T-helper 2 cell treated with Interferon-gamma antibody and Interleukin-4, amounts not matched to agents 5 μg/mL and 100 μg/mL, for 36 hours (primary cell): Measurements from ENCODE around the gene RWDD1.

Experiments
- DNase-seq: peaks from one replicate; pipeline ENCODE4 v3.0.0; 2021; ENCODE audit warnings: low spot score
- H3K27ac Mint-ChIP-seq: one replicate; pipeline ENCODE4 v1.8.0; 2021; ENCODE audit warnings: mild to moderate bottlenecking, mixed read lengths
- H3K27me3 Mint-ChIP-seq: one replicate; pipeline ENCODE4 v1.8.0; 2021; ENCODE audit warnings: low read depth, mixed read lengths
- H3K36me3 Mint-ChIP-seq: one replicate; pipeline ENCODE4 v1.8.0; 2021; ENCODE audit warnings: low read depth, mixed read lengths
- H3K4me1 Mint-ChIP-seq: one replicate; pipeline ENCODE4 v1.8.0; 2021; ENCODE audit warnings: low read depth, mixed read lengths
- H3K4me3 Mint-ChIP-seq: one replicate; pipeline ENCODE4 v1.8.0; 2022; ENCODE audit warnings: mild to moderate bottlenecking, moderate library complexity, mixed read lengths
- H3K9me3 Mint-ChIP-seq: one replicate; pipeline ENCODE4 v1.8.0; 2021; ENCODE audit warnings: mixed read lengths

The RWDD1 gene

DNA sequence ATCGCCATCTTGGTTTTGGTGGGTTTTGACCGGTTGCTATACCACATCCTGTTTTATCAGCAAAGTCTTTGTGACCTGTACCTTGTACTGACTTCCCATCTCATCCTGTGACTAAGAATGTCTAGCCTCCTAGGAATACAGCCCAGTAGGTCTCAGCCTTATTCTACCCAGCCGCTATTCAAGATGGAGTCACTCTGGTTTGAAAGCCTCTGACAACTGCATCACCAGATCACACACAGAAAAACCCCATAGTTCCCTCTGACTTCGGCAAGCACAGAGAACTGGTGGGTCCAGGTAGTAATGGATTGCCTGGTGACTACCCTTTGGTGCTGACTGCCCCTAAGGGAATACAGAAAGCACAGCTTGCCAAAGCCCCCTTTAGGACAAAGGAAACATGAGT lies 34.6 kb downstream of the RWDD1 start:
- no peak for DNase-seq
- Mint-ChIP-seq H3K27ac (no peak overlapping the region), H3K4me1 (no peaks in the 10 kb centered on the region), H3K9me3 (peaks cover 13% of the 10 kb centered on the region), H3K36me3 (peaks cover 3% of the 10 kb centered on the region), H3K4me3 (no peak overlapping the region), H3K27me3 (peaks cover 7% of the 10 kb centered on the region)

- H3K27ac Mint-ChIP-seq: no peak overlapping the region
- no peak for DNase-seq
Measured at GRCh38 chr6:116611056-116611455, 39.8 kb downstream of the RWDD1 start.

GRCh38 chr6:116615937-116616736 lies 44.8 kb downstream of the RWDD1 start, which contains the start of gene RSPH4A:
Gene RSPH4A (plus strand): TSS chr6:116616479. CDS start chr6:116616624, 145 bp downstream.
- H3K27me3 Mint-ChIP-seq: peaks cover 54% of the 10 kb centered on the region
- H3K27ac Mint-ChIP-seq: peak within 1 kb of the TSS; percentile 17
- H3K36me3 Mint-ChIP-seq: no peaks in the 10 kb centered on the region
- peak within 1 kb of the TSS; percentile 92 for H3K4me3 Mint-ChIP-seq
- peak; percentile 64 for DNase-seq
- no peaks in the 10 kb centered on the region for H3K9me3 Mint-ChIP-seq
- H3K4me1 Mint-ChIP-seq: peaks cover 16% of the 10 kb centered on the region

More at GRCh38 chr6:116611056-116611455, 39.8 kb downstream of the RWDD1 start:
- H3K9me3 Mint-ChIP-seq: no peaks in the 10 kb centered on the region
- H3K4me1 Mint-ChIP-seq: peaks cover 3% of the 10 kb centered on the region
- H3K4me3 Mint-ChIP-seq: no peak overlapping the region
- H3K36me3 Mint-ChIP-seq: no peaks in the 10 kb centered on the region
- peaks cover 37% of the 10 kb centered on the region for H3K27me3 Mint-ChIP-seq

DNA sequence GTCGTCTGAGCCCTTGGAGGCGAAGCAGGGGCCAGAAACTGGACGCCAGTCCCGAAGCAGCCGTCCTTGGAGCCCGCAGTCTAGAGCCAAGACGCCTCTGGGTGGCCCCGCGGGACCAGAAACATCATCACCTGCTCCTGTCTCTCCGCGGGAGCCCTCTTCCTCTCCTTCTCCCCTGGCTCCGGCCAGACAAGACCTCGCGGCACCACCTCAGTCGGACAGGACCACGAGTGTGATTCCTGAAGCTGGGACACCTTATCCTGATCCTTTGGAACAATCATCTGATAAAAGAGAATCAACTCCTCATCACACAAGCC lies 45.4 kb downstream of the RWDD1 start:
- Mint-ChIP-seq H3K9me3 (no peaks in the 10 kb centered on the region), H3K4me1 (peaks cover 16% of the 10 kb centered on the region), H3K36me3 (no peaks in the 10 kb centered on the region), H3K4me3 (peak overlapping the region; percentile 92), H3K27me3 (peaks cover 50% of the 10 kb centered on the region), H3K27ac (no peak overlapping the region)
- no peak for DNase-seq

DNA sequence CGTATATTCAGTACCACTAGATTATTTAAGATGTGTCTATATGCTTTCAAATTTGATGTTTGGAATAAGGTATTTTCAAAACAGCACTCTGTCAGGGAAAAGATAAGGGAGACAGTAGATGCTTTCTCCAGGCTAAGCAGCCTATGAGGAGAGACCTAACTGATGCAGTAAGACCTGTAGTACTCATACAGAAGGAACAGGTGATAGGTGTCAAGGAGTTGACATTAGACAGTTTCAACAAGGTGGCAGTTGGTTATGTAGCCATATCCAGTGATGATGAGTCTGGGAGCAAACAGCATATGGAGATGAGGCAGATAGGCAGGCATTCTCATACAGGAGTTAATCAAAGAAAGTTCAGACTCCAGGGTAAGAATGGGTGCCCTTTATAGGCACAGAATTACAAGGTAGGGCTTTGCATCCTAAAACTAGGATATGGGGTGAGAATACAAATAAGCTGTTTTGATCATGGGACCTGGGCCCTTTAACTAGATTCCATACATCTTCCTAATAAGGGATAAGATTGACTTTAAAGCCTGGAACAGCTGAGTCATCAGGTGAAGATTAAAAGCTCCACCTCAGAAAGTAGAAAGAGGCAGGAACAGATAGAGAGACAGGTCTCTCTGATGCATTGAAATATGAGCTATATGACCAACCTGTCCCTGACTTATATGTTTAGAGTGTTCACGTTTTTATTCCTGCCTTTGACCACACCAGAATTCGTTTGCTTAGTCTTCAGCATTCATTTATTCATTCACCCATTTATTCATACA lies 52.9 kb downstream of the RWDD1 start:
- H3K27ac Mint-ChIP-seq: no peak overlapping the region
- no peaks in the 10 kb centered on the region for H3K4me1 Mint-ChIP-seq
- H3K4me3 Mint-ChIP-seq: no peak overlapping the region
- H3K9me3 Mint-ChIP-seq: no peaks in the 10 kb centered on the region
- peaks cover 5% of the 10 kb centered on the region for H3K27me3 Mint-ChIP-seq
- DNase-seq: no peak
- no peaks in the 10 kb centered on the region for H3K36me3 Mint-ChIP-seq

DNA sequence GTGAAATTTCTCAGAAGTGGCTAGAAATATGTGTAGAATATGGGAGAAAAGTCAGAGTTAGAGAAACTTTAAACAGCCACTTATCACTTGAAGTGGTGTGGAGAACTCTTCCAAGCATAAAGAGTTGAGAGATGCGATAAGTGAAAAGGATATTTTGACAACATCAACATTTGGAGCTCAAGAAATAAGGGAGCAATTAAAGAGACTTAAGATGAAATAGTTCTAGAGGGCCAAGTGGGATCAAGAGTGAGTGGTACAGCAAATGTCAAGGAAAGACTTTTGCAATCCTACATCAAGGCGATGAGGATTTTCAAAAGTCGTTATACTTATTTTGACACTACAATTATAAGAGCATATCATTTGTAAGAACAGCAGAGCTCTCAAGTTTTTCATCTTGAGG lies 54.6 kb downstream of the RWDD1 start:
- Mint-ChIP-seq H3K4me3 (no peak overlapping the region), H3K36me3 (no peaks in the 10 kb centered on the region), H3K9me3 (no peaks in the 10 kb centered on the region), H3K27ac (no peak overlapping the region), H3K27me3 (peaks cover 5% of the 10 kb centered on the region), H3K4me1 (no peaks in the 10 kb centered on the region)
- no peak for DNase-seq

- Mint-ChIP-seq H3K4me3 (no peak overlapping the region), H3K9me3 (no peaks in the 10 kb centered on the region), H3K27ac (no peak overlapping the region), H3K27me3 (no peaks in the 10 kb centered on the region), H3K36me3 (peaks cover 9% of the 10 kb centered on the region), H3K4me1 (no peaks in the 10 kb centered on the region)
- no peak for DNase-seq
Measured at GRCh38 chr6:116629563-116629981, 58.3 kb downstream of the RWDD1 start.

DNA sequence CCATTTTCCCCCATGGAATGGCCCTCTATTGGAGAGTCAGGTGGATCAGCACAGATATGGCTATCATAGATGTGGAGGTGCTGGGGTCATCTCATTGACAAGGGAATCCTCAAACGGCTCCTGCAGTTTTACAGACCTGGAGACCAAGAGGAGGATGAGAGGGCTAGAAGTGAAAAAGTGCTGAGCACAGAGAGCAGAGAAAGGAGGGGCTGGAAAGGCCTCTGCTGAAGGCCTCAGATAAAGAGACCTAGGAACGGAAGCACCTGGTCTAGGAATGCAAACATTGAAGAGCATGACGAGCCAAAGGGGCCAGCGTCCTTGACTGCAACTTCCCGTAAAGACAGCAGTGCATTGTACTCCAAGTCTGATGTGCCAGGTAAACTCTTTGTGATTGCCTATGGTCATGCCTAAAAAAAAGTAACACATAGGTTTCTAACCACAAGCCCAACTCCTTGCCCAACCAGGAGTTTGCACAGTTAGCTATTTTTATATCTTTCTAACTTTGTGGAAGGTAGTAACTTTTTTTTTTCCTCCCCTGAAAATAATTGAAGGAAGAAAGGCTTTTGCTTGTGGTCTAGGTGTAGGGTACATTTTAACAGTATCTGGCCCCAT lies 60.2 kb downstream of the RWDD1 start:
- Mint-ChIP-seq H3K9me3 (no peaks in the 10 kb centered on the region), H3K4me3 (no peak overlapping the region), H3K27ac (no peak overlapping the region), H3K4me1 (peaks cover 2% of the 10 kb centered on the region), H3K36me3 (peaks cover 15% of the 10 kb centered on the region), H3K27me3 (no peaks in the 10 kb centered on the region)
- no peak for DNase-seq

DNA sequence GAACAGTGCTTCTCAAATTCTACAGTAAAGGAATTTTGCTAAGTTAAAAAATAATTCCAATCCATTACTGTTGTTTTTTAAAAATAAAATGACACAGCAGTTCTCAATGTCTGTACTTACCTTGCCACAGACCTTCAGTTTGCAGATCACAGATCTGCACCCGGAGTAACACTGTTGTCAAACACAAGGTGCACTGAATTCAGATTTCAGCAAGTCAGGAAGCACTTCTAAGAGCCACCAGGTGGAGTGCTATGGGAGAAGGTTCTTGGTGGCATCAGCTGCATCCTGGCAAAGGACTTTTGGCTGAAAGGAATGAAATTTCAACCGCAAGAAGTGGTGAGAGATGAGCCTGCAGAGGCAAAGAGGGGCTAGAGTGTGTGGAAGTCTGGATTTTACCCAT lies 62.4 kb downstream of the RWDD1 start:
- peaks cover 22% of the 10 kb centered on the region for H3K36me3 Mint-ChIP-seq
- H3K4me1 Mint-ChIP-seq: peaks cover 2% of the 10 kb centered on the region
- H3K27me3 Mint-ChIP-seq: no peaks in the 10 kb centered on the region
- no peak overlapping the region for H3K4me3 Mint-ChIP-seq
- no peak for DNase-seq
- H3K9me3 Mint-ChIP-seq: no peaks in the 10 kb centered on the region
- H3K27ac Mint-ChIP-seq: no peak overlapping the region
